ENCODE results near the gene ARHGEF7.

DNA sequence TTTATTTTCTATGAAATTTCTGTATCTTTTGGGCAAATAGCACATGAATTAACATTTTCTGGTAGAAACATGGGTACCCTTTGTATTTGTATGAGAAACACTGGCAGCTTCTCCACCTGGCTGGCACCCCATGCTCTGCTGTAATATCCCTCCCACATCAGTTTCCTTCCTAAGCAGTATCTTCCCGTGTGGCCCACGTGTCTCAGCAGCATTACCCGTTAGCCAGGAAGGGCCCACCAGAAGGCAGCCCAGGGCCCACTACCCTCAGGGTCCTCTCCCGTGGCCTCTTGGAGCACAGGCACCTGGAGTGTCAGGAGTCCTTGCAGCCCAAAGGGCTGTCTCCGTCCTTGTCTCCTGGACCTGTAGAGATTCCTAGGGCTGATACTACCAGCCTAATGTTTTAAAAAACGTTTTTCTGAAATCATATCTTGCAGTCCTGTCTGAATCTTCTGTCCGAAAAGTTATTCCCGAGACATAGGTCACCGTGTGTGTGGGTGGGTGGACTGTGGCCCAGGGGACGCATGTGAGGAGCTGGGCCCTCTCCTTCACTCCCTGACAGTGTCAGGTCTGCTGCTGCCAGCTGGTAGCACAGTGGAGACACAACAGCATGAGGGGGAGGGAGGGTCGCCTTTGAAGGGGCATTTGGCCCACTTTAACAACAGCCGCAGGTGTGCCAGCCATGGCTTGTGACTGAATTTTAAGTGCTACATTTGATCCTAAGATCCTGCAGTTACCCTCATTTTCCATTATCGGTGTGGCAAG, 183.3 kb downstream of the ARHGEF7 start:
- TF ChIP-seq YY1 (IDR thresholded peaks at IDR 0.05; ENCODE audit: insufficient read depth, insufficient read length) (no peak), ZNF274 (IDR thresholded peaks at IDR 0.05; ENCODE audit: low read depth, low read length) (no peak), SUZ12 (IDR thresholded peaks at IDR 0.05; ENCODE audit: extremely low read depth, insufficient read depth, insufficient read length) (no peak)
